Mucosa of rectum (tissue), 2 donors: ENCODE results near the gene IQCE.

ENCODE experiments used
- H3K27ac ChIP-seq, 2 donors: one replicate each; pipeline ENCODE4 v1.7.0; 2013; ENCODE audit warnings: inconsistent platforms in 2 of 2, low read depth in 2 of 2, low read length in 2 of 2
- H3K27me3 ChIP-seq, 2 donors: one replicate each; pipeline ENCODE4 v1.7.0; 2013; ENCODE audit warnings: low read length in 2 of 2; ENCODE audit not compliant: control insufficient read depth in 2 of 2, insufficient read depth in 2 of 2
- H3K36me3 ChIP-seq, 2 donors: one replicate each; pipeline ENCODE4 v1.7.0; 2013; ENCODE audit warnings: low read length in 2 of 2; ENCODE audit not compliant: control insufficient read depth in 2 of 2, insufficient read depth in 2 of 2
- H3K4me1 ChIP-seq, 2 donors: one replicate each; pipeline ENCODE4 v1.7.0; 2013; ENCODE audit warnings: low read length in 2 of 2, mild to moderate bottlenecking in 1 of 2; ENCODE audit not compliant: control insufficient read depth in 2 of 2, insufficient read depth in 2 of 2
- H3K4me3 ChIP-seq, 2 donors: one replicate each; pipeline ENCODE4 v1.7.0; 2013; ENCODE audit warnings: low read length in 2 of 2
- H3K9ac ChIP-seq, 2 donors: one replicate each; pipeline ENCODE4 v1.7.0; 2013; ENCODE audit warnings: low read length in 2 of 2, low read depth in 1 of 2, mild to moderate bottlenecking in 1 of 2
- H3K9me3 ChIP-seq, 2 donors: one replicate each; pipeline ENCODE4 v1.7.0; 2013; ENCODE audit warnings: low read length in 2 of 2; ENCODE audit not compliant: control insufficient read depth in 2 of 2
- donor health status: healthy.
- donor health status: Normal muscosa, but diverticular disease.

Gene IQCE

GRCh38 chr7:2624293-2624886 lies 65.6 kb downstream of the IQCE start:
- no peak overlapping the region for H3K9ac ChIP-seq
- no peaks in the 10 kb centered on the region for H3K36me3 ChIP-seq
- H3K4me3 ChIP-seq, result no peak overlapping the region
- no peaks in the 10 kb centered on the region for H3K9me3 ChIP-seq
- H3K27ac ChIP-seq, result no peak overlapping the region
- H3K4me1 ChIP-seq, result peaks cover 14 to 27% of the 10 kb centered on the region in 2 donors
- H3K27me3 ChIP-seq, result no peaks in the 10 kb centered on the region

GRCh38 chr7:2626498-2627117 lies 67.8 kb downstream of the IQCE start:
- Histone ChIP-seq H3K36me3 (no peaks in the 10 kb centered on the region), H3K4me1 (peaks cover 25 to 38% of the 10 kb centered on the region in 2 donors), H3K27me3 (no peaks in the 10 kb centered on the region), H3K27ac (no peak overlapping the region), H3K9me3 (no peaks in the 10 kb centered on the region), H3K9ac (no peak overlapping the region), H3K4me3 (no peak overlapping the region)

GRCh38 chr7:2627258-2628129 lies 68.7 kb downstream of the IQCE start:
- Histone ChIP-seq H3K9me3 (no peaks in the 10 kb centered on the region), H3K27me3 (no peaks in the 10 kb centered on the region), H3K27ac (no peak overlapping the region), H3K4me3 (no peak overlapping the region), H3K9ac (no peak overlapping the region), H3K36me3 (no peaks in the 10 kb centered on the region), H3K4me1 (peaks cover 28 to 36% of the 10 kb centered on the region in 2 donors)

GRCh38 chr7:2628130-2628482 lies 69.3 kb downstream of the IQCE start:
- Histone ChIP-seq H3K36me3 (no peaks in the 10 kb centered on the region), H3K9me3 (no peaks in the 10 kb centered on the region), H3K27me3 (no peaks in the 10 kb centered on the region), H3K9ac (no peak overlapping the region), H3K27ac (no peak overlapping the region), H3K4me3 (no peak overlapping the region), H3K4me1 (peaks cover 29 to 37% of the 10 kb centered on the region in 2 donors)

GRCh38 chr7:2628891-2629290 lies 70.1 kb downstream of the IQCE start:
- H3K36me3 ChIP-seq, result no peaks in the 10 kb centered on the region
- peaks cover 34 to 40% of the 10 kb centered on the region in 2 donors for H3K4me1 ChIP-seq
- no peak overlapping the region for H3K4me3 ChIP-seq
- H3K27ac ChIP-seq, result no peak overlapping the region
- no peaks in the 10 kb centered on the region for H3K9me3 ChIP-seq
- H3K27me3 ChIP-seq, result no peaks in the 10 kb centered on the region
- no peak overlapping the region for H3K9ac ChIP-seq

- Histone ChIP-seq H3K27ac (peak overlapping the region; percentile 81 to 82), H3K36me3 (no peaks in the 10 kb centered on the region), H3K27me3 (no peaks in the 10 kb centered on the region), H3K9ac (peak overlapping the region in 1 of 2 donors; percentile 5), H3K9me3 (no peaks in the 10 kb centered on the region), H3K4me1 (peaks cover 37 to 40% of the 10 kb centered on the region in 2 donors), H3K4me3 (no peak overlapping the region)
Measured at GRCh38 chr7:2629746-2630681, 71.2 kb downstream of the IQCE start.

- Histone ChIP-seq H3K9me3 (no peaks in the 10 kb centered on the region), H3K36me3 (no peaks in the 10 kb centered on the region), H3K27ac (peak within 1 kb of the TSS; percentile 75 to 83), H3K4me3 (peak within 1 kb of the TSS; percentile 76 to 81), H3K4me1 (peaks cover 37 to 43% of the 10 kb centered on the region in 2 donors), H3K9ac (peak within 1 kb of the TSS; percentile 71 to 94), H3K27me3 (no peaks in the 10 kb centered on the region)
Measured at GRCh38 chr7:2631946-2632732, 73.4 kb downstream of the IQCE start, which contains the start of gene TTYH3. TTYH3 (plus strand) TSS chr7:2631986; CDS start chr7:2632156, 170 bp downstream.

GRCh38 chr7:2632733-2633537 lies 74.2 kb downstream of the IQCE start:
- H3K4me3 ChIP-seq, result peak overlapping the region; percentile 70 to 81
- H3K27me3 ChIP-seq, result no peaks in the 10 kb centered on the region
- H3K27ac ChIP-seq, result peak overlapping the region; percentile 69 to 83
- H3K4me1 ChIP-seq, result peaks cover 41 to 43% of the 10 kb centered on the region in 2 donors
- no peaks in the 10 kb centered on the region for H3K9me3 ChIP-seq
- peak overlapping the region; percentile 71 to 94 for H3K9ac ChIP-seq
- H3K36me3 ChIP-seq, result no peaks in the 10 kb centered on the region
